Prostate gland (tissue), 2 donors: ENCODE measurements around the gene HNRNPH3. TPM values are rescaled to one million over a fixed set of nuclear protein-coding genes. Genes with fewer than 3 reads are reported as not detected.

Experiments used
- DNase-seq: peaks from one replicate; pipeline ENCODE4 v3.0.0-alpha.2; 2019; ENCODE audit warnings: low spot score
- H3K27ac ChIP-seq, 2 donors: fragments of 200-600 bp; sonication (generic); 2 replicates each; pipeline ENCODE4 v1.5.1; 2017 to 2019
- H3K27me3 ChIP-seq: fragments of 200-600 bp; sonication (generic); replicated peaks from 2 replicates; pipeline ENCODE4 v1.5.1; 2019; ENCODE audit not compliant: insufficient read depth
- H3K36me3 ChIP-seq, 2 donors: fragments of 200-600 bp; sonication (generic); 1 replicate in 1 of 2; 2 replicates in 1 of 2; pipeline versions ENCODE4 v1.5.1 to v1.8.1; 2017 to 2019
- H3K4me1 ChIP-seq: fragments of 200-600 bp; sonication (generic); replicated peaks from 2 replicates; pipeline ENCODE4 v1.5.1; 2019
- H3K4me3 ChIP-seq, 2 donors: fragments of 200-600 bp; sonication (generic); 2 replicates each; pipeline ENCODE4 v1.5.1; 2017 to 2019
- H3K9me3 ChIP-seq: fragments of 200-600 bp; sonication (generic); 2 replicates; pipeline ENCODE4 v1.5.1; 2017
- POLR2A ChIP-seq: fragments of 450-650 bp; IDR thresholded peaks from one replicate; pipeline ENCODE4 v1.6.1; 2016; ENCODE audit warnings: antibody characterized with exemption, mild to moderate bottlenecking
- POLR2AphosphoS5 ChIP-seq: sonication (generic); formaldehyde crosslinking; IDR thresholded peaks from one replicate; pipeline ENCODE4 v1.6.1; 2017; ENCODE audit warnings: antibody characterized with exemption
- WGBS: methylation state at CpG from one replicate; pipeline ENCODE4 v1.1.5; 2018; 5-methylcytosine and 5-hydroxymethylcytosine counted together
- intact Hi-C: fragments of 100-400 bp; cut with DNase I; formaldehyde crosslinking; loops from one replicate; pipeline ENCODE4 v1.14.2; 2022
- total RNA-seq, 2 donors: library from RNA; depleted of rRNA; stranded (reverse); fragments of >200 nt; gene quantifications; one replicate each; pipeline ENCODE4 v1.1.0, GENCODE V29; 2016
- TF ChIP-seq, protein P1 (sequence below), 4 experiments: fragments of 200-600 bp in 2 of 4; fragments of 450-650 bp in 2 of 4; sonication (generic) in 2 of 4; IDR thresholded peaks; 1 replicate in 3 of 4; 2 replicates in 1 of 4; pipeline ENCODE4 v1.5.1; 2016 to 2019; ENCODE audit warnings: antibody characterized with exemption in 4 of 4, mild to moderate bottlenecking in 2 of 4, moderate library complexity in 2 of 4

The HNRNPH3 gene
- total RNA-seq, 2 donors from 2014 or later: 29.1 to 47.5 TPM

- TF ChIP-seq POLR2AphosphoS5 (no peak), POLR2A (no peak)
- TF ChIP-seq, protein P1, sequence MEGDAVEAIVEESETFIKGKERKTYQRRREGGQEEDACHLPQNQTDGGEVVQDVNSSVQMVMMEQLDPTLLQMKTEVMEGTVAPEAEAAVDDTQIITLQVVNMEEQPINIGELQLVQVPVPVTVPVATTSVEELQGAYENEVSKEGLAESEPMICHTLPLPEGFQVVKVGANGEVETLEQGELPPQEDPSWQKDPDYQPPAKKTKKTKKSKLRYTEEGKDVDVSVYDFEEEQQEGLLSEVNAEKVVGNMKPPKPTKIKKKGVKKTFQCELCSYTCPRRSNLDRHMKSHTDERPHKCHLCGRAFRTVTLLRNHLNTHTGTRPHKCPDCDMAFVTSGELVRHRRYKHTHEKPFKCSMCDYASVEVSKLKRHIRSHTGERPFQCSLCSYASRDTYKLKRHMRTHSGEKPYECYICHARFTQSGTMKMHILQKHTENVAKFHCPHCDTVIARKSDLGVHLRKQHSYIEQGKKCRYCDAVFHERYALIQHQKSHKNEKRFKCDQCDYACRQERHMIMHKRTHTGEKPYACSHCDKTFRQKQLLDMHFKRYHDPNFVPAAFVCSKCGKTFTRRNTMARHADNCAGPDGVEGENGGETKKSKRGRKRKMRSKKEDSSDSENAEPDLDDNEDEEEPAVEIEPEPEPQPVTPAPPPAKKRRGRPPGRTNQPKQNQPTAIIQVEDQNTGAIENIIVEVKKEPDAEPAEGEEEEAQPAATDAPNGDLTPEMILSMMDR (IDR thresholded peaks at IDR 0.05): no peak
- peaks cover 0 to 5% of the 10 kb centered on the region in 2 donors for H3K36me3 ChIP-seq
- no peak overlapping the region for H3K27ac ChIP-seq
- WGBS: 92% methylated on average over 3 of the region's 3 CpGs
- no peaks in the 10 kb centered on the region for H3K9me3 ChIP-seq
- H3K4me1 ChIP-seq: no peaks in the 10 kb centered on the region
- no peaks in the 10 kb centered on the region for H3K27me3 ChIP-seq
- no peak for DNase-seq
- intact Hi-C loops: no loop called here
- H3K4me3 ChIP-seq: no peak overlapping the region
These were observed 30.7 kb downstream of the HNRNPH3 start for GRCh38 chr10:68362590-68362989.

- intact Hi-C loops: no loop called here
- no peak for TF ChIP-seq POLR2A
- no peak for TF ChIP-seq POLR2AphosphoS5
- TF ChIP-seq, protein P1 (IDR thresholded peaks at IDR 0.05): no peak
- Histone ChIP-seq H3K27ac (no peak overlapping the region), H3K27me3 (no peaks in the 10 kb centered on the region), H3K9me3 (no peaks in the 10 kb centered on the region), H3K4me1 (no peaks in the 10 kb centered on the region), H3K36me3 (peaks cover 0 to 5% of the 10 kb centered on the region in 2 donors), H3K4me3 (no peak overlapping the region)
- WGBS: 88% methylated on average over 3 of the region's 3 CpGs
- no peak for DNase-seq
These were observed 32.4 kb downstream of the HNRNPH3 start for GRCh38 chr10:68364101-68364886.

- DNase-seq: no peak
- no peaks in the 10 kb centered on the region for H3K9me3 ChIP-seq
- intact Hi-C loops: no loop called here
- no peak overlapping the region for H3K27ac ChIP-seq
- no peak overlapping the region for H3K4me3 ChIP-seq
- no peak for TF ChIP-seq POLR2AphosphoS5
- TF ChIP-seq, protein P1 (IDR thresholded peaks at IDR 0.05): no peak
- no peak for TF ChIP-seq POLR2A
- H3K27me3 ChIP-seq: no peaks in the 10 kb centered on the region
- H3K36me3 ChIP-seq: peaks cover 0 to 5% of the 10 kb centered on the region in 2 donors
- no peaks in the 10 kb centered on the region for H3K4me1 ChIP-seq
- WGBS: 87% methylated on average over 2 of the region's 2 CpGs
These were observed 33.7 kb downstream of the HNRNPH3 start for GRCh38 chr10:68365611-68366010.

DNA sequence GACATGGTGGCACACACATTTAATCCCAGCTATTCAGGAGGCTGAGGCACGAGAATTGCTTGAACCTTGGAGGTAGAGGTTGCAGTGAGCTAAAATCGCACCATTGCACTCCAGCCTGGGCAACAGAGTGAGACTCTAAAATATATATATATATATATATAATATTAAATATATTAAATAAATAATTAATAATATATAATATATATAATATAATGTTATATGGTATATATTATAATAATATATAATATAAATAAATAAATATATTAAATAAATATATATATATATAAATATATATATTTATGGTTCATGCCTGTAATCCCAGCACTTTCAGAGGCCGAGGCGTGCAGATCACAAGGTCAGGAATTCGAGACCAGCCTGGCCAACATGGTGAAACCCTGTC lies 34.7 kb downstream of the HNRNPH3 start:
- no peaks in the 10 kb centered on the region for H3K9me3 ChIP-seq
- WGBS: 97% methylated on average over 5 of the region's 5 CpGs
- intact Hi-C loops: no loop called here
- no peak overlapping the region for H3K27ac ChIP-seq
- no peaks in the 10 kb centered on the region for H3K27me3 ChIP-seq
- no peak for DNase-seq
- H3K36me3 ChIP-seq: peaks cover 0 to 5% of the 10 kb centered on the region in 2 donors
- no peak overlapping the region for H3K4me3 ChIP-seq
- no peaks in the 10 kb centered on the region for H3K4me1 ChIP-seq
- TF ChIP-seq POLR2A: no peak
- TF ChIP-seq, protein P1 (IDR thresholded peaks at IDR 0.05): no peak
- no peak for TF ChIP-seq POLR2AphosphoS5

- H3K27me3 ChIP-seq: no peaks in the 10 kb centered on the region
- no peaks in the 10 kb centered on the region for H3K9me3 ChIP-seq
- 77% methylated on average over 2 of the region's 2 CpGs for WGBS
- peaks cover 0 to 5% of the 10 kb centered on the region in 2 donors for H3K36me3 ChIP-seq
- intact Hi-C loops: no loop called here
- H3K4me1 ChIP-seq: no peaks in the 10 kb centered on the region
- H3K27ac ChIP-seq: no peak overlapping the region
- TF ChIP-seq POLR2A (no peak), POLR2AphosphoS5 (no peak)
- TF ChIP-seq, protein P1 (IDR thresholded peaks at IDR 0.05): no peak
- no peak overlapping the region for H3K4me3 ChIP-seq
- DNase-seq: no peak
These were observed 35.3 kb downstream of the HNRNPH3 start for GRCh38 chr10:68367121-68367520.
